Measurements from ENCODE around the gene PARVG. TPM values are rescaled to one million over a fixed set of nuclear protein-coding genes. Genes with fewer than 3 reads are reported as not detected.

The PARVG gene
- polyA plus RNA-seq, 4 donors, result 1.1 to 7.0 (median 5.5) TPM

DNA sequence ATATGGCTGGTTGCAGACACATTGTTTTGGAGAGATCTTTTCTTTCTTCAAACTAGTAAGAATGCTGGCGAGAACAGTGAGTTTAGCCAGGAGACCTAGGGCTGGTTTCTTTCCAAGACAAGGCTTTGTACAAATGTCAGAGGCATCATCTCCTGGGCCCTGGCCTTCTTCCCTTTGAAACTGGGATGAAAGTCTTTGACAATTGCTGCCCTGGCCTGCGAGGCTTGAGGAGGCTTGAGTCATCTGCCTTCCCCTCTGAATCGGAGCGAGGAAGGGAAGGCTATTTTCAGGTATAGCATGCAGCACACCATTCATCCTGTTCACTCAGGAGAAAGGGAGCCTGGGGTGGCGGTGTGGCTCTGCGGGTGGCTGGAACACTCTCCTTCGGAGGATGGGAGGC lies 21.5 kb upstream of the PARVG start:
- Histone ChIP-seq H3K4me3 (ENCODE audit: low read depth in 1 of 3, low read length in 3 of 3) (no peak overlapping the region), H3K9me3 (ENCODE audit: control insufficient read depth in 2 of 2, insufficient read depth in 1 of 2, low read depth in 1 of 2, low read length in 1 of 2) (no peaks in the 10 kb centered on the region), H3K4me1 (ENCODE audit: control insufficient read depth in 3 of 3, insufficient read depth in 2 of 3, low read depth in 1 of 3, low read length in 2 of 3) (no peaks in the 10 kb centered on the region), H3K27ac (ENCODE audit: low read depth in 1 of 3, low read length in 2 of 3) (no peak overlapping the region), H3K27me3 (ENCODE audit: control insufficient read depth in 3 of 3, insufficient read depth in 3 of 3, low read length in 3 of 3) (no peaks in the 10 kb centered on the region), H3K36me3 (ENCODE audit: control insufficient read depth in 3 of 3, insufficient read depth in 2 of 3, low read depth in 1 of 3, low read length in 3 of 3) (peaks cover 0 to 6% (median 0%) of the 10 kb centered on the region in 3 donors)
- FAIRE-seq (no peak), DNase-seq (no peak)
- 86 to 94% (median 92%) methylated on average over 7 of the region's 7 CpGs for WGBS, 3 donors

DNA sequence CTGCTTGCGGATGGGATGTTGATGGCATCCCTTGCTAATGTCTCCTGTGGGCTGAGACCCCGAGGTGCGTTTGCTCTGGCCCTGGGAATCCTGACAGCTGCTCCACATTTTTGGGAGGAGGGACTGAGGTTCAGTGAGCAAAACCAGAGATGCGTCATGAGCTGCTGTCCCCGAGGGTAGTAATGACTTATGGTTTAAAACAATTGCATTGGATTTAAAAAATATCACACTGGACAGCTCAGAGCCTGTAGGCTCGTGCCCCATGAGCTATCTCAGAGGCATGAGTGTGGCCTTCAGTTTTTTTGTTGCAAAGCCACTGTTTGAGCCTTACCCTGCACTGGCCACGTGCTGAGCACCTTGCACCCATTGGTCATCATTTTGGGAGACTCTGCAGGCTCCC lies 20.9 kb upstream of the PARVG start:
- Histone ChIP-seq H3K36me3 (ENCODE audit: control insufficient read depth in 3 of 3, insufficient read depth in 2 of 3, low read depth in 1 of 3, low read length in 3 of 3) (peaks cover 0 to 6% (median 0%) of the 10 kb centered on the region in 3 donors), H3K27me3 (ENCODE audit: control insufficient read depth in 3 of 3, insufficient read depth in 3 of 3, low read length in 3 of 3) (no peaks in the 10 kb centered on the region), H3K27ac (ENCODE audit: low read depth in 1 of 3, low read length in 2 of 3) (no peak overlapping the region), H3K4me1 (ENCODE audit: control insufficient read depth in 3 of 3, insufficient read depth in 2 of 3, low read depth in 1 of 3, low read length in 2 of 3) (no peaks in the 10 kb centered on the region), H3K4me3 (ENCODE audit: low read depth in 1 of 3, low read length in 3 of 3) (no peak overlapping the region), H3K9me3 (ENCODE audit: control insufficient read depth in 2 of 2, insufficient read depth in 1 of 2, low read depth in 1 of 2, low read length in 1 of 2) (no peaks in the 10 kb centered on the region)
- FAIRE-seq, result no peak
- DNase-seq, result no peak
- WGBS, 3 donors, result 67 to 82% (median 73%) methylated on average over 7 of the region's 7 CpGs

DNA sequence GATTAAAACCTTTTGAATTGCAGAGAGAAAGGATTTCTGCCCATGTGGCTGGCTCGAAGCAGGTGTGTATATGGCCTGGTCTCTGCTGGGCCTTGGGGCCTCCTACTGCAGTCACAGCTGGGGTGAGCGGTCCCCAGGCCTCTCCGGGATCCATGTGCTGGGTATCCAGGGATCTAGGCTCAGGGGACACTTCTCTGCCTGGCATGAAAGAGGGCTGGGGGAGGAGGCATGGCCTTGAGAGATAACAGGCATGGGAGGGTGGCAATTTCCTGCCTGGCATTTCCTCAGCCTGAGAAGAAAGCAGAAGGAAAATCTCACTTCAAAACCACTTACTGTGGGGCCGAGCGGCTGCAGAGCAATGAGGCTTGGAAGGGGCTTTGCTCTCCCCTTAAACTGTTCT lies 20.3 kb upstream of the PARVG start:
- peaks cover 0 to 6% (median 0%) of the 10 kb centered on the region in 3 donors for H3K36me3 ChIP-seq (ENCODE audit: control insufficient read depth in 3 of 3, insufficient read depth in 2 of 3, low read depth in 1 of 3, low read length in 3 of 3)
- no peaks in the 10 kb centered on the region for H3K27me3 ChIP-seq (ENCODE audit: control insufficient read depth in 3 of 3, insufficient read depth in 3 of 3, low read length in 3 of 3)
- H3K4me3 ChIP-seq (ENCODE audit: low read depth in 1 of 3, low read length in 3 of 3), result no peak overlapping the region
- H3K9me3 ChIP-seq (ENCODE audit: control insufficient read depth in 2 of 2, insufficient read depth in 1 of 2, low read depth in 1 of 2, low read length in 1 of 2), result no peaks in the 10 kb centered on the region
- no peaks in the 10 kb centered on the region for H3K4me1 ChIP-seq (ENCODE audit: control insufficient read depth in 3 of 3, insufficient read depth in 2 of 3, low read depth in 1 of 3, low read length in 2 of 3)
- H3K27ac ChIP-seq (ENCODE audit: low read depth in 1 of 3, low read length in 2 of 3), result no peak overlapping the region
- FAIRE-seq (no peak), DNase-seq (no peak)
- WGBS, 3 donors, result 58 to 74% (median 74%) methylated on average over 5 of the region's 5 CpGs

DNA sequence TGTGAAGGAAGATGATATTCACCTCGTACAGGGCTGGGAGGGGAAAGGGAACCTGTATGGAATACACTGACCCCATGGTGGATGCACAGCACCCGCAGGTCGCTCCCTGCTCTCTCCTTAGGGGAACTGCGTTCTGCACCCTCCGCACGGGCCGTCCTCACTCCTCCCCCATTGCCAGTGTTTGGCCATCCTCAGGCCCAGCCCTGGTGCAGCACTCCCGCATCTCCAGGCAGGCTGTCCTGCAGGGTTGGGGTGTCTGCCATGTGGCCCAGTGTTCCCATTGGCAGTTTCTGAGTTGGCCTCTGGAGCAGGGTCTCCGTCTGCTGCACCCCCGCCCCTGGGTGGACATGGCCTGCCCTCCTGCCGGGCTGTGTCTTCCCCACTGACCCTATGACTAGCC lies 19.1 kb upstream of the PARVG start:
- Histone ChIP-seq H3K4me3 (ENCODE audit: low read depth in 1 of 3, low read length in 3 of 3) (no peak overlapping the region), H3K4me1 (ENCODE audit: control insufficient read depth in 3 of 3, insufficient read depth in 2 of 3, low read depth in 1 of 3, low read length in 2 of 3) (no peaks in the 10 kb centered on the region), H3K27me3 (ENCODE audit: control insufficient read depth in 3 of 3, insufficient read depth in 3 of 3, low read length in 3 of 3) (no peaks in the 10 kb centered on the region), H3K9me3 (ENCODE audit: control insufficient read depth in 2 of 2, insufficient read depth in 1 of 2, low read depth in 1 of 2, low read length in 1 of 2) (no peaks in the 10 kb centered on the region), H3K36me3 (ENCODE audit: control insufficient read depth in 3 of 3, insufficient read depth in 2 of 3, low read depth in 1 of 3, low read length in 3 of 3) (peaks cover 0 to 6% (median 0%) of the 10 kb centered on the region in 3 donors), H3K27ac (ENCODE audit: low read depth in 1 of 3, low read length in 2 of 3) (no peak overlapping the region)
- DNase-seq (no peak), FAIRE-seq (no peak)
- WGBS, 3 donors, result 79 to 90% (median 84%) methylated on average over 11 of the region's 11 CpGs

DNA sequence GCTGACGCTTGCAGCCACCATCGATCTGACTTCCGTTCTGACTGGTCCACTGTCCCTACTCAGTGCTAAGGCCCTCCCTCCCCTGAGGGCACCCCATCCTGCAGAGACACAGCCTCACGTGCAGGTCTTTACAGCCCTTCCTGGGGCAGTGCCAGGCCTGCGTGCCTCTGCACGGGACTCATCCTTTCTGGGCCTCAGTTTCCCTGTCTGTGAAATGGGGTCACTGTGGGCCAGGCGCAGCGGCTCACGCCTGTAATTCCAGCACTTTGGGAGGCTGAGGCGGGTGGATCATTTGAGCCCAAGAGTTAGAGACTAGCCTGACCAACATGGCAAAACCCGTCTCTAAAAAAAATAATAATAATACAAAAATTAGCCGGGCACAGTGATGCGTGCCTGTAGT lies 17.8 kb upstream of the PARVG start:
- no peaks in the 10 kb centered on the region for H3K4me1 ChIP-seq (ENCODE audit: control insufficient read depth in 3 of 3, insufficient read depth in 2 of 3, low read depth in 1 of 3, low read length in 2 of 3)
- 86 to 94% (median 90%) methylated on average over 13 of the region's 13 CpGs for WGBS, 3 donors
- FAIRE-seq, result no peak

DNA sequence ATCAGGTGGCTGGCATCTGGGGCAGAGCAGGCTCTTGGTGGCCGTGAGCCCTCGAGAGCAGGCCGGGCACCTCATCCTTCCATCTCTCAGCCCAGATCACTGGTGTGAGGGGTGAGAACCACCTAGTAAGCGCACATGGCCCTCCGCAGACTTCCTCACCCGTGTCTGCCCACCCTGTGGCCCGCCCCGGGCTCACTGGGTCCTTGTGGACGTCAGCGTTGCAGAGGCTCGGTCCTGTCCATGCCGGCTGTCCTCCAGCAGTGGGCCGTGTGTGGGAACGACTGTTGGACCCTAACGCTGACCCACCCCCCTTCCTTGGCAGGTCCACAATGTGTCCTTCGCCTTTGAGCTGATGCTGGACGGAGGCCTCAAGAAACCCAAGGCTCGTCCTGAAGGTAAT lies 17.2 kb upstream of the PARVG start:
- no peaks in the 10 kb centered on the region for H3K27me3 ChIP-seq (ENCODE audit: control insufficient read depth in 3 of 3, insufficient read depth in 3 of 3, low read length in 3 of 3)
- H3K4me3 ChIP-seq (ENCODE audit: low read depth in 1 of 3, low read length in 3 of 3), result no peak overlapping the region
- H3K9me3 ChIP-seq (ENCODE audit: control insufficient read depth in 2 of 2, insufficient read depth in 1 of 2, low read depth in 1 of 2, low read length in 1 of 2), result no peaks in the 10 kb centered on the region
- H3K36me3 ChIP-seq (ENCODE audit: control insufficient read depth in 3 of 3, insufficient read depth in 2 of 3, low read depth in 1 of 3, low read length in 3 of 3), result peaks cover 0 to 6% (median 0%) of the 10 kb centered on the region in 3 donors
- no peak for DNase-seq
- H3K27ac ChIP-seq (ENCODE audit: low read depth in 1 of 3, low read length in 2 of 3), result no peak overlapping the region
- FAIRE-seq, result no peak
- 80 to 89% (median 83%) methylated on average over 17 to 18 of the region's 18 CpGs for WGBS, 3 donors
- no peaks in the 10 kb centered on the region for H3K4me1 ChIP-seq (ENCODE audit: control insufficient read depth in 3 of 3, insufficient read depth in 2 of 3, low read depth in 1 of 3, low read length in 2 of 3)

More for the DNA sequence above, 17.8 kb upstream of the PARVG start:
- H3K27me3 ChIP-seq (ENCODE audit: control insufficient read depth in 3 of 3, insufficient read depth in 3 of 3, low read length in 3 of 3), result no peaks in the 10 kb centered on the region
- DNase-seq, result no peak
- H3K4me3 ChIP-seq (ENCODE audit: low read depth in 1 of 3, low read length in 3 of 3), result no peak overlapping the region
- peaks cover 0 to 6% (median 0%) of the 10 kb centered on the region in 3 donors for H3K36me3 ChIP-seq (ENCODE audit: control insufficient read depth in 3 of 3, insufficient read depth in 2 of 3, low read depth in 1 of 3, low read length in 3 of 3)
- H3K9me3 ChIP-seq (ENCODE audit: control insufficient read depth in 2 of 2, insufficient read depth in 1 of 2, low read depth in 1 of 2, low read length in 1 of 2), result no peaks in the 10 kb centered on the region
- H3K27ac ChIP-seq (ENCODE audit: low read depth in 1 of 3, low read length in 2 of 3), result no peak overlapping the region

DNA sequence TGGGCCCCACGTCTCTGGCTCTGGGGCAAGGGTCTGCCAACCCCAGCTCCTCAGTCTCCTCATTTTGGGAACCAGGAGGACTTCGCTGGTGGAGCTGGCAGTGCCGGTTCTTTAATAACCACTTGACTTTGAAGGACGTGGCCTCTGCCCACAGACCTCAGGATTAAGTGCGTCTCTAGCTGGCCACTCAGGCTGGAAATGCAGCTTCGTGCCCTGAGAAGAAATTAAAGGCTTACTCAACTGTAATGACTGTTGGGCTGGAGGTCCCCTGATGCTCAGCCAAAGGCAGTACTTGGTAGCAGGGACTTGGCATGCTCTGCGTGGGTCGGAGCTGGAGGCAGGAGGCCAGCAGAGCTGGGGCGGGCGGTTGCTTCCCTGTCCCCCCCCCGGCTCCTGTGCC lies 16.7 kb upstream of the PARVG start:
- Histone ChIP-seq H3K4me1 (ENCODE audit: control insufficient read depth in 3 of 3, insufficient read depth in 2 of 3, low read depth in 1 of 3, low read length in 2 of 3) (no peaks in the 10 kb centered on the region), H3K36me3 (ENCODE audit: control insufficient read depth in 3 of 3, insufficient read depth in 2 of 3, low read depth in 1 of 3, low read length in 3 of 3) (peaks cover 0 to 8% (median 0%) of the 10 kb centered on the region in 3 donors), H3K27me3 (ENCODE audit: control insufficient read depth in 3 of 3, insufficient read depth in 3 of 3, low read length in 3 of 3) (no peaks in the 10 kb centered on the region), H3K4me3 (ENCODE audit: low read depth in 1 of 3, low read length in 3 of 3) (no peak overlapping the region), H3K27ac (ENCODE audit: low read depth in 1 of 3, low read length in 2 of 3) (no peak overlapping the region), H3K9me3 (ENCODE audit: control insufficient read depth in 2 of 2, insufficient read depth in 1 of 2, low read depth in 1 of 2, low read length in 1 of 2) (no peaks in the 10 kb centered on the region)
- no peak for DNase-seq
- FAIRE-seq, result no peak
- WGBS, 3 donors, result 72 to 91% (median 82%) methylated on average over 11 of the region's 11 CpGs

DNA sequence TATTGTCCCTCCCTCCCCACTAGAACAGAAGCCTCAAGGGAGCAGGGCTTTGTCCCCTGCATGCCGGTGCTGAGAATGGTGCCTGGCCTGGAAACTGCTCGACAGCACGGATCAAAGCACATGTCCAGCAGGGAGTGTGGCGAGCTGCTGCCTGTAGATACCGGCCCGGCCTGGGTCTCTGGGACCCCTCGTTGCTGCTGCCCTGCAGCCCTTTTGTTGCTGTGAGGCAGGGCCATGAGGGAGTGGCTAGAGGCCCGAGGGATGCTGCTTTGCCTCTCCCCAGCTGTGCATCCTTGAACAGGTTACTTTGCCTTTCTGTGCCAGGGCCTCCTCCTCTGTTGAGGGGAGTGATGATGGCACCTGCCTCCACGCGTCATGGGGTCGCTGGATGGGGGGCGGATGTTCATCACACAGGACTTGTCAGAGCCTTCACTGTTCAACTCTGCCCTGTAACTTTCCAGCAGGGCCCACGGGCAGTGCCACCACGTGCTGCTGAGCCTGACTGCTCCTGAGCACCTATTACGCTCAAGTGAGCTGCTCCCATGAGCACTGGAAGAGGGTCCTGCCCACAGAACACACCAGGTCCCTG lies 15.3 kb upstream of the PARVG start:
- H3K36me3 ChIP-seq (ENCODE audit: control insufficient read depth in 3 of 3, insufficient read depth in 2 of 3, low read depth in 1 of 3, low read length in 3 of 3), result peaks cover 0 to 5% (median 0%) of the 10 kb centered on the region in 3 donors
- no peak for DNase-seq
- no peaks in the 10 kb centered on the region for H3K4me1 ChIP-seq (ENCODE audit: control insufficient read depth in 3 of 3, insufficient read depth in 2 of 3, low read depth in 1 of 3, low read length in 2 of 3)
- no peaks in the 10 kb centered on the region for H3K9me3 ChIP-seq (ENCODE audit: control insufficient read depth in 2 of 2, insufficient read depth in 1 of 2, low read depth in 1 of 2, low read length in 1 of 2)
- no peaks in the 10 kb centered on the region for H3K27me3 ChIP-seq (ENCODE audit: control insufficient read depth in 3 of 3, insufficient read depth in 3 of 3, low read length in 3 of 3)
- H3K4me3 ChIP-seq (ENCODE audit: low read depth in 1 of 3, low read length in 3 of 3), result no peak overlapping the region
- no peak for FAIRE-seq
- no peak overlapping the region for H3K27ac ChIP-seq (ENCODE audit: low read depth in 1 of 3, low read length in 2 of 3)
- 80 to 93% (median 88%) methylated on average over 15 of the region's 15 CpGs for WGBS, 3 donors
